Measurements from ENCODE around the gene IQCN. TPM values are rescaled to one million over a fixed set of nuclear protein-coding genes. Genes with fewer than 3 reads are reported as not detected.

The IQCN gene
- total and polyA plus RNA-seq, 2 of the 4 experiments (the other 2 are of a cell fraction), result 0.18 to 0.67 TPM

- dilution Hi-C loops (cut with HindIII; ENCODE audit: low sequenced_read_pairs, unreplicated experiment), result no loop called here
- in situ Hi-C loops (cut with MboI; ENCODE audit: low sequenced_read_pairs), result no loop called here
- intact Hi-C loops (cut with micrococcal nuclease), result no loop called here
These were observed 12.9 kb upstream of the IQCN start for GRCh38 chr19:18286973-18287635.

More at GRCh38 chr19:18286973-18287635, 12.9 kb upstream of the IQCN start:
- no peak overlapping the region for H2BK20ac ChIP-seq (ENCODE audit: low read depth, low read length)
- POLR2A ChIA-PET (ENCODE audit: unreplicated experiment), result no interaction called here
- no TSS peak for BruUV-seq (replicated peaks)
- H2AK5ac ChIP-seq (ENCODE audit: low read depth, low read length), result no peak overlapping the region
- 78% methylated on average over 8 of the region's 21 CpGs; no CpG with 5 or more reads in 1 of the 2 experiments for WGBS, 2 experiments (ENCODE audit: extremely low coverage in 2 of 2, insufficient read length in 1 of 2)
- no peak overlapping the region for H3K4me3 ChIP-seq (ENCODE audit: insufficient read depth, low read depth, low read length)
- no peak overlapping the region for H2AK9ac ChIP-seq (replicated peaks; ENCODE audit: low read depth, low read length, poor library complexity)
- H3K18ac ChIP-seq (ENCODE audit: low read depth, low read length), result no peak overlapping the region
- H3K9me1 ChIP-seq (ENCODE audit: insufficient read depth, low read length), result peaks cover 4% of the 10 kb centered on the region; the same call in 1 of the 2 replicates
- peaks cover 19% of the 10 kb centered on the region for H3K4me1 ChIP-seq (ENCODE audit: control insufficient read depth, insufficient read depth, low read length)
- H4K8ac ChIP-seq (ENCODE audit: low read depth in 2 of 2, low read length in 2 of 2), result no peak overlapping the region
- no peaks in the 10 kb centered on the region for H3K27me3 ChIP-seq (ENCODE audit: control insufficient read depth, insufficient read depth, low read length)
- CTCF ChIA-PET, result no interaction called here
- H2BK120ac ChIP-seq (ENCODE audit: low read depth, low read length), result no peak overlapping the region
- H4K5ac ChIP-seq (ENCODE audit: low read depth, low read length), result no peak overlapping the region
- no peaks in the 10 kb centered on the region for H3K9me3 ChIP-seq (ENCODE audit: control insufficient read depth, insufficient read depth, low read length)
- TF ChIP-seq CHD1 (IDR thresholded peaks at IDR 0.05; ENCODE audit: low read depth, low read length) (no peak), ELK1 (IDR thresholded peaks at IDR 0.05; ENCODE audit: borderline replicate concordance, low read depth, low read length) (no peak), MAFK (IDR thresholded peaks at IDR 0.05; ENCODE audit: low read depth, low read length) (no peak), RAD21 (IDR thresholded peaks at IDR 0.05; ENCODE audit: low read length) (no peak), SMC3 (IDR thresholded peaks at IDR 0.05; ENCODE audit: low read depth, low read length) (no peak), MXI1 (IDR thresholded peaks at IDR 0.05; ENCODE audit: borderline replicate concordance, low read depth, low read length) (no peak), RCOR1 (IDR thresholded peaks at IDR 0.05; ENCODE audit: insufficient replicate concordance, low read length) (no peak)
- no peak overlapping the region for H3K23ac ChIP-seq (ENCODE audit: low read depth, low read length)
- H3K4ac ChIP-seq (ENCODE audit: low read depth, low read length), result no peak overlapping the region
- no peak overlapping the region for H3K56ac ChIP-seq (ENCODE audit: extremely low read depth, insufficient read depth, low read length)
- no peak overlapping the region for H3K14ac ChIP-seq (replicated peaks; ENCODE audit: low read depth, low read length)
- H2BK5ac ChIP-seq (ENCODE audit: low read depth, low read length, poor library complexity, severe bottlenecking), result no peak overlapping the region
- H4K20me1 ChIP-seq (ENCODE audit: insufficient read depth, low read length), result no peaks in the 10 kb centered on the region
- no peak overlapping the region for H3K27ac ChIP-seq (ENCODE audit: insufficient read depth, low read length)
- H3K36me3 ChIP-seq (ENCODE audit: control insufficient read depth, insufficient read depth, low read length), result no peaks in the 10 kb centered on the region
- no peak overlapping the region for H3K4me2 ChIP-seq (ENCODE audit: low read depth, low read length)
- H3K9ac ChIP-seq (ENCODE audit: low read depth, low read length), result no peak overlapping the region
- H4K91ac ChIP-seq (ENCODE audit: insufficient read depth, low read depth, low read length), result no peak overlapping the region
- peaks cover 0 to 16% of the 10 kb centered on the region in 2 experiments; a peak in 2 of 4 replicates for H3K79me1 ChIP-seq (ENCODE audit: low read depth in 1 of 2, low read length in 2 of 2)
- ATAC-seq (ENCODE audit: low read depth) (no peak), DNase-seq (no peak)
- no peak overlapping the region for H2BK15ac ChIP-seq (ENCODE audit: low read depth, low read length)
- no peak overlapping the region for H2AFZ ChIP-seq (replicated peaks; ENCODE audit: low read length, poor library complexity)

Data from IMR-90 (cell line).